Astrocyte of the cerebellum (primary cell): ENCODE data around the gene KCNK13.

Experiments
- DNase-seq: peaks from one replicate; pipeline ENCODE4 v3.0.0-alpha.2; 2011; ENCODE audit warnings: low read depth
- H3K4me3 ChIP-seq: 2 replicates; pipeline ENCODE4 v1.5.1; 2011; ENCODE audit warnings: mild to moderate bottlenecking, low read depth, low read length, moderate library complexity
- CTCF ChIP-seq: IDR thresholded peaks from 2 replicates; pipeline ENCODE4 v1.5.1; 2012; ENCODE audit warnings: low read length, low read depth, moderate library complexity, mild to moderate bottlenecking; ENCODE audit errors: missing control alignments
- in situ Hi-C: cut with HindIII; loops from 2 replicates; pipeline ENCODE4 v1.10.0; 2017; ENCODE audit warnings: low sequenced_read_pairs

The KCNK13 gene

GRCh38 chr14:90159146-90159545 lies 97.4 kb downstream of the KCNK13 start:
- no peak overlapping the region for H3K4me3 ChIP-seq
- in situ Hi-C loops = no loop called here
- TF ChIP-seq CTCF = no peak
- DNase-seq = no peak

DNA sequence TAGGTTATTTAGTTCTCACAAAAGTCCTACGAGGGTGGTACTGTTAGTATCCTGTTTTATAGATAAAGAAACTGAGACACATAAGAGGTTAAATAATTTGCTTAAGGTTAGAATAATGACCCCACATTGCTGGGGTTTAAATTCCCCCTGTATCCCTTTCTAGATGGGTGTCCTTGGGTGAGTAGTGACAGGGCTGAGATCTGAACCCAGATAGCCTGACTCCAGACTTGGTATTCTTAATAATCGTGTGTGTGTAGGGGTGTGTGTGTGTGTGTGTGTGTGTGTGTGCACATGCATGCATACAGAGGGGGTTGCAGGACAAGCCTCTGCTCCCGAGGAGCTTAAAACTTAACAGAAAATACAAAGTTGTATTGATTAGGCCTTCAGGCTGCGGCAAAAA lies 97.9 kb downstream of the KCNK13 start:
- in situ Hi-C loops = no loop called here
- DNase-seq = no peak
- no peak for TF ChIP-seq CTCF
- H3K4me3 ChIP-seq = no peak overlapping the region

- in situ Hi-C loops = no loop called here
- no peak overlapping the region for H3K4me3 ChIP-seq
- DNase-seq = no peak
- TF ChIP-seq CTCF = no peak
These were observed 99.3 kb downstream of the KCNK13 start for GRCh38 chr14:90161129-90161528.

- DNase-seq = no peak
- H3K4me3 ChIP-seq = no peak overlapping the region
- in situ Hi-C loops = no loop called here
- TF ChIP-seq CTCF = no peak
These were observed 106.8 kb downstream of the KCNK13 start for GRCh38 chr14:90168425-90169105.

DNA sequence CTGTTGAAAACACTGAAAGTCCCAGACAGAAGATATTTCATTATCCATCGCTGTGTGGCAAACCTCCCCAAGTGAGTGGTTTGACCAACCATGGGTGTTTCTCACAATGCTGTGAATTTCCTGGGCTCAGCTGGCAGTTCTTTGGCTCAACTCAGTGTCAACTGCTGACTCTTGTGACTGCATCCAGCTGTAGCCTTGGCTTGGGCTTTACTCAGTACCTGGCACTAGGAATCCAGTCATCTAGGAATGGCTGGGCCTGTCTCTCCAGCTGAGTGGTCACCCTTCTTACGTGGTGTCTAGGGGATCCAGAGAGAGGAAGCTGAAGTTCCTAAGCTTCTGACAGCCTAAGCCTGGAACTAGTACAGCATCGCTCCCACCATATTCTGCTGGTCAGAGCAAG lies 113.8 kb downstream of the KCNK13 start:
- in situ Hi-C loops = no loop called here
- no peak for DNase-seq
- no peak for TF ChIP-seq CTCF
- no peak overlapping the region for H3K4me3 ChIP-seq

GRCh38 chr14:90177539-90178189 lies 115.9 kb downstream of the KCNK13 start:
- DNase-seq = no peak
- no peak overlapping the region for H3K4me3 ChIP-seq
- no peak for TF ChIP-seq CTCF
- in situ Hi-C loops = no loop called here
